GM10847 (cell line): ENCODE data around the gene PSMG4.

Experiments used
- POLR2A ChIP-seq: IDR thresholded peaks from 2 replicates; pipeline ENCODE4 v1.6.1; 2011; ENCODE audit not compliant: insufficient read length; ENCODE audit errors: extremely low read depth

Gene PSMG4

GRCh38 chr6:3285049-3285639, 26.4 kb downstream of the PSMG4 start:
- no peak for TF ChIP-seq POLR2A

DNA sequence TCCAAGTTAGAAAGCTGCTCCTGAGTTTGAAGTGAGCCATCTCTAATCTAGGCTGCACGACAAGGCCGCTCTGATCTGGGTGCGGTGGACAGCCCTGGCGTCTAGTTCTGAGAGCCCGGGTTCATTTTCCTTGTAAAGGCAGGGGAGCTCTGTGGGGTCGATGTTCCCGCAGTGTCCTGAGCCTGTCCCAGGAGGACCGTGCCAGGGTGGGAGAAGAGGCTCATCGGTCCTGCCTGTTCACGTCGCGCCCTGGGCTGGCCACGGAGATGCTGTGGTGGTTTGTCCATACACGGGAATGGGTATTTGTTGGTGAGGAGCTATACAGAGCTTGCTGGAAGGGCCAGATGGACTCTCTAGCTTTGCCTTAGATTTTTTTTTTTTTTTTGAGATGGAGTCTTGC, 27.0 kb downstream of the PSMG4 start:
- no peak for TF ChIP-seq POLR2A

- no peak for TF ChIP-seq POLR2A
These were observed 28.0 kb downstream of the PSMG4 start for GRCh38 chr6:3286641-3287171.

DNA sequence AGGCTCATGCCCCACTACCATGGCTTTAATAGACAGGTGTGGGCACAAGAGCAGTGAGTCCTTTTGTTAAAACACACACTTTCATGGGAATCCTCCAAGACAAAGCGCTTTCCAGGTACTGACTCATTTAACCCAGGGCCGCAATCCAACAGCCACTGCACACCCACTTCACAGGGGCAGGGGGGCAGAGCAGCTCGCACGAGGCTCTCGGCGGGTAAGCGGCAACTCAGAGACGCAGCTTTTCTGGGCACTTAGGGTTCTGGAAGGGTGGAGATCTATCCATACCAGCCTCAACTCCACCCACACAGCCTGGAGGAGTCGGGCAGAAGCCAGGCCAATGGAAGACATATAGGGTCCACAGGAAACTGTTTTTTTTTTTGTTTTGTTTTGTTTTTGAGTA, 28.6 kb downstream of the PSMG4 start:
- TF ChIP-seq POLR2A = no peak

- TF ChIP-seq POLR2A = no peak
These were observed 29.4 kb downstream of the PSMG4 start for GRCh38 chr6:3287976-3288707.

GRCh38 chr6:3288711-3289663, 30.2 kb downstream of the PSMG4 start:
- TF ChIP-seq POLR2A = no peak

GRCh38 chr6:3289664-3290055, 30.9 kb downstream of the PSMG4 start:
- no peak for TF ChIP-seq POLR2A

- TF ChIP-seq POLR2A = no peak
These were observed 31.6 kb downstream of the PSMG4 start for GRCh38 chr6:3290149-3290930.

DNA sequence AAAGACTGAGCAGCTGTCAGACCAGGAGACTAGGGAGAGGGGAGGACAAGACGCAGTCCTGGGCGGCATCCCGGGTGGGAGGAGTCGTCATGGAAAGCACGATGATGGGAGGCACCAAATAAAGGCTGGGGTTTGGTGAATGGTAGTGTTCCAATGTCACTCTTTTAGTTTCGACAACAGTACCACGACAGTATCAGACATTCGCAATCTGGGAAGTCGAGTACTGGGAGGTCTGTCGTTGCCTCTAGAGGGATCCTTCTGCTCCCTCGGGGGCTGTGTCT, 32.1 kb downstream of the PSMG4 start:
- no peak for TF ChIP-seq POLR2A

DNA sequence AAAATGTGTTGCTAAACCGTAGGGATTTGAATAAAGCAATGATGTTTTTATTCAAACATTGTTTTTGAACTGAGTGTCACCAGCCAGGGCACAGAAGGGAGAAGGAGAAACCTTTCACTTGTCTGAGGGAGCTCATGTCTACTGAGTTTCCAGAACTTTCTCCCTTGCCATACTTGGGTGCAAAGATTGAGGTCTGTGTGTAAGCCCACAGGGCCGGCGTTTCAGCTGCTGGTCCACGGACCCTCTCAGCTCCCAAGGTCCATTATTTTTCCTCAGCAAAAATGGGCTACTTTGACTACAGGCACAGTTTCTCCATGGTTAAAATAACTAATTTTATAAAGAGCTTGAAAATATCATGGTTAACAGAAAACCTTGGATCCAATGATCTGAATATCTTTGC, 32.6 kb downstream of the PSMG4 start:
- TF ChIP-seq POLR2A = no peak

- TF ChIP-seq POLR2A = no peak
These were observed 33.2 kb downstream of the PSMG4 start for GRCh38 chr6:3291987-3292386.

GRCh38 chr6:3292431-3293197, 33.9 kb downstream of the PSMG4 start:
- TF ChIP-seq POLR2A = no peak

- no peak for TF ChIP-seq POLR2A
These were observed 34.8 kb downstream of the PSMG4 start for GRCh38 chr6:3293271-3294155.

GRCh38 chr6:3294396-3294795, 35.6 kb downstream of the PSMG4 start:
- no peak for TF ChIP-seq POLR2A
